TTC549 (cell line): Measurements from ENCODE around the gene ARID5A.

ENCODE experiments used
- FAIRE-seq: peaks from 2 replicates; lab custom pipeline; 2012; peaks lifted over from hg19 to GRCh38; lab: Jason Lieb, UNC

Gene ARID5A

GRCh38 chr2:96528006-96528699 lies 8.4 kb upstream of the ARID5A start:
- FAIRE-seq = no peak

- FAIRE-seq = no peak
Measured at GRCh38 chr2:96528700-96529375, 7.7 kb upstream of the ARID5A start.

- FAIRE-seq = no peak
Measured at GRCh38 chr2:96529376-96530143, 7.0 kb upstream of the ARID5A start.

GRCh38 chr2:96530144-96530430 lies 6.5 kb upstream of the ARID5A start:
- no peak for FAIRE-seq

- no peak for FAIRE-seq
Measured at GRCh38 chr2:96530474-96531357, 5.8 kb upstream of the ARID5A start.

GRCh38 chr2:96531366-96531765 lies 5.2 kb upstream of the ARID5A start:
- no peak for FAIRE-seq

- FAIRE-seq = no peak
Measured at GRCh38 chr2:96531872-96532505, 4.6 kb upstream of the ARID5A start.

GRCh38 chr2:96532641-96533291 lies 3.8 kb upstream of the ARID5A start:
- FAIRE-seq = no peak

GRCh38 chr2:96533292-96534073 lies 3.1 kb upstream of the ARID5A start:
- FAIRE-seq = no peak

- FAIRE-seq = no peak
Measured at GRCh38 chr2:96534141-96534540, 2.4 kb upstream of the ARID5A start.

- no peak for FAIRE-seq
Measured at GRCh38 chr2:96534701-96535181, 1.8 kb upstream of the ARID5A start.

GRCh38 chr2:96535331-96535730 lies 1.2 kb upstream of the ARID5A start:
- FAIRE-seq = no peak

GRCh38 chr2:96537066-96537733 lies 648 bp downstream of the ARID5A start:
- FAIRE-seq = no peak

GRCh38 chr2:96537734-96538486 lies 1.4 kb downstream of the ARID5A start:
- FAIRE-seq = no peak

GRCh38 chr2:96538487-96539214 lies 2.1 kb downstream of the ARID5A start:
- FAIRE-seq = no peak

- no peak for FAIRE-seq
Measured at GRCh38 chr2:96539215-96539920, 2.8 kb downstream of the ARID5A start.

- FAIRE-seq = no peak
Measured at GRCh38 chr2:96540136-96540535, 3.6 kb downstream of the ARID5A start.
